Activated naive CD8-positive, alpha-beta T cell treated with anti-CD3 and anti-CD28 coated beads, Interleukin-2, amount 50 U/mL, for 16 hours (primary cell): ENCODE data around the gene RTN1.

ENCODE experiments used
- DNase-seq: peaks from one replicate; pipeline ENCODE4 v3.0.0-alpha.2; 2020; ENCODE audit warnings: low read depth, low spot score

RTN1 gene

GRCh38 chr14:59849411-59850130 is 21.0 kb downstream of the RTN1 start:
- no peak for DNase-seq

- no peak for DNase-seq
Measured at GRCh38 chr14:59848671-59849070, 21.9 kb downstream of the RTN1 start.

- no peak for DNase-seq
Measured at GRCh38 chr14:59847711-59848110, 22.9 kb downstream of the RTN1 start.

GRCh38 chr14:59846595-59846994 is 24.0 kb downstream of the RTN1 start:
- DNase-seq: no peak

- DNase-seq: no peak
Measured at GRCh38 chr14:59845245-59845644, 25.3 kb downstream of the RTN1 start.

- no peak for DNase-seq
Measured at GRCh38 chr14:59844186-59844812, 26.3 kb downstream of the RTN1 start.

- DNase-seq: no peak
Measured at GRCh38 chr14:59836116-59836515, 34.5 kb downstream of the RTN1 start.

GRCh38 chr14:59832653-59833294 is 37.8 kb downstream of the RTN1 start:
- DNase-seq: no peak

GRCh38 chr14:59831121-59831730 is 39.4 kb downstream of the RTN1 start:
- DNase-seq: no peak

GRCh38 chr14:59830338-59830734 is 40.2 kb downstream of the RTN1 start:
- no peak for DNase-seq

GRCh38 chr14:59829469-59830337 is 40.9 kb downstream of the RTN1 start:
- no peak for DNase-seq

GRCh38 chr14:59828276-59828675 is 42.3 kb downstream of the RTN1 start:
- DNase-seq: no peak

GRCh38 chr14:59827401-59827800 is 43.2 kb downstream of the RTN1 start:
- DNase-seq: no peak

GRCh38 chr14:59826150-59826549 is 44.4 kb downstream of the RTN1 start:
- no peak for DNase-seq

- no peak for DNase-seq
Measured at GRCh38 chr14:59823179-59823578, 47.4 kb downstream of the RTN1 start.

- no peak for DNase-seq
Measured at GRCh38 chr14:59819446-59820088, 51.0 kb downstream of the RTN1 start.

- no peak for DNase-seq
Measured at GRCh38 chr14:59816941-59817340, 53.6 kb downstream of the RTN1 start.

- no peak for DNase-seq
Measured at GRCh38 chr14:59814988-59815387, 55.6 kb downstream of the RTN1 start.

- DNase-seq: no peak
Measured at GRCh38 chr14:59811815-59812214, 58.8 kb downstream of the RTN1 start.

GRCh38 chr14:59811073-59811472 is 59.5 kb downstream of the RTN1 start:
- no peak for DNase-seq

GRCh38 chr14:59803052-59803540 is 67.5 kb downstream of the RTN1 start:
- DNase-seq: no peak
